Measurements from ENCODE around the gene GIMAP2. TPM values are rescaled to one million over a fixed set of nuclear protein-coding genes. Genes with fewer than 3 reads are reported as not detected.

Gene GIMAP2
- total RNA-seq, 4 donors from 2014 or later: 2.0 to 8.2 (median 2.9) TPM

GRCh38 chr7:150728011-150728410 is 42.5 kb downstream of the GIMAP2 start:
- TF ChIP-seq POLR2AphosphoS5 (IDR thresholded peaks at IDR 0.05): no peak
- TF ChIP-seq CTCF (IDR thresholded peaks at IDR 0.05): no peak
- no peak for TF ChIP-seq POLR2A (IDR thresholded peaks at IDR 0.05)
- no peak for TF ChIP-seq EP300 (IDR thresholded peaks at IDR 0.05)
- DNase-seq (ENCODE audit: low spot score in 2 of 2): no peak
- Histone ChIP-seq H3K4me1 (no peaks in the 10 kb centered on the region), H3K36me3 (no peaks in the 10 kb centered on the region), H3K27ac (no peak overlapping the region), H3K4me3 (no peak overlapping the region), H3K9me3 (no peaks in the 10 kb centered on the region), H3K27me3 (no peaks in the 10 kb centered on the region)

- Histone ChIP-seq H3K4me3 (no peak overlapping the region), H3K36me3 (no peaks in the 10 kb centered on the region), H3K4me1 (no peaks in the 10 kb centered on the region), H3K9me3 (no peaks in the 10 kb centered on the region), H3K27ac (no peak overlapping the region), H3K27me3 (no peaks in the 10 kb centered on the region)
- no peak for DNase-seq (ENCODE audit: low spot score in 2 of 2)
- TF ChIP-seq POLR2AphosphoS5 (IDR thresholded peaks at IDR 0.05): no peak
- TF ChIP-seq CTCF (IDR thresholded peaks at IDR 0.05): no peak
- TF ChIP-seq POLR2A (IDR thresholded peaks at IDR 0.05): no peak
- no peak for TF ChIP-seq EP300 (IDR thresholded peaks at IDR 0.05)
Measured at GRCh38 chr7:150728609-150729008, 43.1 kb downstream of the GIMAP2 start.

GRCh38 chr7:150731916-150732315 is 46.4 kb downstream of the GIMAP2 start:
- H3K36me3 ChIP-seq: no peaks in the 10 kb centered on the region
- peaks cover 4% of the 10 kb centered on the region for H3K4me1 ChIP-seq
- H3K4me3 ChIP-seq: no peak overlapping the region
- no peaks in the 10 kb centered on the region for H3K27me3 ChIP-seq
- TF ChIP-seq POLR2AphosphoS5 (IDR thresholded peaks at IDR 0.05) (no peak), CTCF (IDR thresholded peaks at IDR 0.05) (no peak), EP300 (IDR thresholded peaks at IDR 0.05) (no peak), POLR2A (IDR thresholded peaks at IDR 0.05) (no peak)
- no peak for DNase-seq (ENCODE audit: low spot score in 2 of 2)
- no peaks in the 10 kb centered on the region for H3K9me3 ChIP-seq
- H3K27ac ChIP-seq: no peak overlapping the region
- WGBS: 59% methylated on average over 1 of the region's 1 CpG

- Histone ChIP-seq H3K4me1 (peaks cover 5% of the 10 kb centered on the region), H3K36me3 (no peaks in the 10 kb centered on the region), H3K27ac (no peak overlapping the region), H3K9me3 (no peaks in the 10 kb centered on the region), H3K27me3 (no peaks in the 10 kb centered on the region), H3K4me3 (no peak overlapping the region)
- TF ChIP-seq POLR2A (IDR thresholded peaks at IDR 0.05): no peak
- no peak for DNase-seq (ENCODE audit: low spot score in 2 of 2)
- WGBS: 86% methylated on average over 5 of the region's 5 CpGs
Measured at GRCh38 chr7:150732786-150733481, 47.4 kb downstream of the GIMAP2 start.

- H3K9me3 ChIP-seq: no peaks in the 10 kb centered on the region
- 89% methylated on average over 5 of the region's 5 CpGs for WGBS
- no peaks in the 10 kb centered on the region for H3K27me3 ChIP-seq
- H3K36me3 ChIP-seq: no peaks in the 10 kb centered on the region
- no peak overlapping the region for H3K27ac ChIP-seq
- TF ChIP-seq POLR2AphosphoS5 (IDR thresholded peaks at IDR 0.05) (no peak), POLR2A (IDR thresholded peaks at IDR 0.05) (no peak), CTCF (IDR thresholded peaks at IDR 0.05) (no peak), EP300 (IDR thresholded peaks at IDR 0.05) (no peak)
- H3K4me3 ChIP-seq: no peak overlapping the region
- peaks cover 5% of the 10 kb centered on the region for H3K4me1 ChIP-seq
- DNase-seq (ENCODE audit: low spot score in 2 of 2): no peak
Measured at GRCh38 chr7:150733482-150734095, 48.1 kb downstream of the GIMAP2 start.
